ENCODE data around the gene CFAP298. TPM values are rescaled to one million over a fixed set of nuclear protein-coding genes. Genes with fewer than 3 reads are reported as not detected.
A peak's percentile ranks its signal among the peaks of the same experiment; 100 is the strongest.
"Not testable (repeated sequence)": the region's sequence is repeated elsewhere in the genome, so short reads cannot be mapped to it uniquely, and the experiment has no call there.

Gene CFAP298
- total RNA-seq (36.0 and 44.1 TPM in 2 replicates), polyA plus RNA-seq (15.8 and 17.6 TPM in 2 replicates), polyA minus RNA-seq (4.0 and 6.3 TPM in 2 replicates), Bru-seq, nascent RNA (percentile 63 among the genes with signal in this experiment), BruChase-seq, experiment 1, labeled RNA remaining after a 6-hour chase (percentile 85 among the genes with signal in this experiment), BruChase-seq, experiment 2, labeled RNA remaining after a 2-hour chase (percentile 87 among the genes with signal in this experiment)
- polyA plus RNA-seq (2011; cell fraction: cytosol; rRNA removed), result 20.4 and 22.2 TPM in 2 replicates
- polyA plus RNA-seq (2011; cell fraction: nucleus; rRNA removed), result 32.8 and 45.2 TPM in 2 replicates
- 42.4 and 47.6 TPM in 2 replicates for polyA plus RNA-seq (2012)
- 22.3 TPM for polyA minus RNA-seq (2011; cell fraction: cytosol; rRNA and poly(A)+ RNA removed)
- 10.5 and 10.9 TPM in 2 replicates for polyA minus RNA-seq (2011; cell fraction: nucleus; rRNA and poly(A)+ RNA removed)
- long read RNA-seq, transcript CFAP298-203 (5 exons, 2,503 nt), result minor isoform, 6 of 231 reads
- long read RNA-seq, transcript CFAP298-206 (6 exons, 1,082 nt), result minor isoform, 8 of 231 reads
- long read RNA-seq, transcript CFAP298-201 (7 exons, 1,692 nt), result major isoform, 166 of 231 reads
- long read RNA-seq, partial matches to known transcripts, result 46 of 231 reads
- long read RNA-seq, other reads (novel, unspliced or antisense), result 5 of 231 reads

GRCh38 chr21:32612075-32612998 is at the start of gene CFAP298:
CFAP298 (minus strand) TSS chr21:32612377; CDS start chr21:32612243, 134 bp downstream.
- dilution Hi-C loops (cut with MboI; ENCODE audit: extremely low pct_ligation_motif_present, low sequenced_read_pairs) (no loop called here), intact Hi-C loops (cut with micrococcal nuclease) (loop anchor here (1.0 to 5.0 kb wide), 3 partner anchors 88 to 158 kb away; partner anchors contain the start of gene SYNJ1)
- H3K27me3 ChIP-seq (ENCODE audit: control insufficient read depth in 2 of 2, insufficient read depth in 2 of 2, low read length in 2 of 2), result no peaks in the 10 kb centered on the region
- POLR2A ChIA-PET, result interaction anchor here (0.5 to 0.6 kb wide), 3 partner anchors 97 to 301 kb away, joined by 3 to 11 read pairs (median 5); no protein-coding TSS in a partner anchor
- BruUV-seq (replicated peaks), result TSS peak; percentile 53
- H3K4me2 ChIP-seq (ENCODE audit: insufficient read depth, low read length), result peak within 1 kb of the TSS; percentile 95
- H3K9ac ChIP-seq (replicated peaks; ENCODE audit: extremely low read depth, insufficient read depth, low read length), result peak within 1 kb of the TSS; percentile 76
- peak within 1 kb of the TSS; percentile 31 for H2AFZ ChIP-seq (ENCODE audit: low read depth, low read length)
- peak within 1 kb of the TSS; percentile 74 to 99 (median 95) for H3K4me3 ChIP-seq (replicated peaks in 1 of 3; ENCODE audit: insufficient read depth in 1 of 3, low read depth in 1 of 3, low read length in 3 of 3)
- TF ChIP-seq POLR2AphosphoS5 (IDR thresholded peaks at IDR 0.05; ENCODE audit: insufficient read depth, low read depth, low read length) (peak; percentile 73), JUN (IDR thresholded peaks at IDR 0.05; ENCODE audit: borderline replicate concordance, insufficient read depth, insufficient read length, low read depth) (no peak), MAX (IDR thresholded peaks at IDR 0.05; ENCODE audit: insufficient read depth, insufficient read length) (peak; percentile 20), FOS (IDR thresholded peaks at IDR 0.05; ENCODE audit: borderline replicate concordance, insufficient read depth, low read length) (no peak), POLR2A (IDR thresholded peaks at IDR 0.05; ENCODE audit: low read depth, low read length) (peak; percentile 91)
- peak within 1 kb of the TSS; percentile 79 for H3K27ac ChIP-seq (ENCODE audit: insufficient read depth, low read depth, low read length)
- peak; percentile 96 for FAIRE-seq
- H3K79me2 ChIP-seq (ENCODE audit: control insufficient read depth, insufficient read depth, low read length), result peaks cover 17% of the 10 kb centered on the region
- H3K36me3 ChIP-seq (ENCODE audit: control insufficient read depth in 2 of 2, extremely low read depth in 1 of 2, insufficient read depth in 2 of 2, low read length in 2 of 2), result peaks cover 3 to 6% of the 10 kb centered on the region in 2 experiments
- H4K20me1 ChIP-seq (replicated peaks; ENCODE audit: control insufficient read depth, extremely low read depth, insufficient read depth, low read length), result no peaks in the 10 kb centered on the region
- H3K9me1 ChIP-seq (replicated peaks; ENCODE audit: control insufficient read depth, extremely low read depth, insufficient read depth, low read length), result no peaks in the 10 kb centered on the region
- DNase-seq (ENCODE audit: low read depth, low spot score), result peak; percentile 92
- no peaks in the 10 kb centered on the region for H3K9me3 ChIP-seq (replicated peaks; ENCODE audit: control insufficient read depth, insufficient read depth, low read length)
- peaks cover 10% of the 10 kb centered on the region for H3K4me1 ChIP-seq (ENCODE audit: control insufficient read depth, extremely low read depth, insufficient read depth, low read length)
- CTCF ChIA-PET, result interaction anchor here (0.9 to 4.3 kb wide), 5 partner anchors 11 to 249 kb away, joined by 3 to 29 read pairs (median 7); partner anchors contain the start of gene SYNJ1

- CTCF ChIA-PET, result interaction anchor here (0.6 to 1.5 kb wide), 3 partner anchors 66 to 165 kb away, joined by 3 to 5 read pairs (median 3); no protein-coding TSS in a partner anchor
- BruUV-seq (replicated peaks); dilution Hi-C loops (cut with MboI; ENCODE audit: extremely low pct_ligation_motif_present, low sequenced_read_pairs); H4K20me1 ChIP-seq (replicated peaks; ENCODE audit: control insufficient read depth, extremely low read depth, insufficient read depth, low read length); H3K4me2 ChIP-seq (ENCODE audit: insufficient read depth, low read length); FAIRE-seq; DNase-seq (ENCODE audit: low read depth, low spot score); H3K4me3 ChIP-seq (replicated peaks in 1 of 3; ENCODE audit: insufficient read depth in 1 of 3, low read depth in 1 of 3, low read length in 3 of 3); POLR2A ChIA-PET; H3K4me1 ChIP-seq (ENCODE audit: control insufficient read depth, extremely low read depth, insufficient read depth, low read length); H3K79me2 ChIP-seq (ENCODE audit: control insufficient read depth, insufficient read depth, low read length); H3K9me3 ChIP-seq (replicated peaks; ENCODE audit: control insufficient read depth, insufficient read depth, low read length); intact Hi-C loops (cut with micrococcal nuclease); H3K9me1 ChIP-seq (replicated peaks; ENCODE audit: control insufficient read depth, extremely low read depth, insufficient read depth, low read length); H3K9ac ChIP-seq (replicated peaks; ENCODE audit: extremely low read depth, insufficient read depth, low read length); H3K27ac ChIP-seq (ENCODE audit: insufficient read depth, low read depth, low read length); H3K27me3 ChIP-seq (ENCODE audit: control insufficient read depth in 2 of 2, insufficient read depth in 2 of 2, low read length in 2 of 2); H2AFZ ChIP-seq (ENCODE audit: low read depth, low read length): not testable (repeated sequence)
- peaks cover 10% of the 10 kb centered on the region in 2 experiments for H3K36me3 ChIP-seq (ENCODE audit: control insufficient read depth in 2 of 2, extremely low read depth in 1 of 2, insufficient read depth in 2 of 2, low read length in 2 of 2)
Observed at GRCh38 chr21:32661026-32661782, 49.0 kb upstream of the CFAP298 start.

All from endothelial cell of umbilical vein (primary cell).